Measurements from ENCODE around the gene PPDPF. TPM values are rescaled to one million over a fixed set of nuclear protein-coding genes. Genes with fewer than 3 reads are reported as not detected.
A peak's percentile ranks its signal among the peaks of the same experiment; 100 is the strongest.

The PPDPF gene
- total and polyA plus RNA-seq, 2 of the 8 experiments (the other 6 are each of a cell fraction or from before 2014, with no cell fraction given) = 30.5 to 138 TPM

GRCh38 chr20:63471002-63471716 lies 49.4 kb upstream of the PPDPF start:
- Histone ChIP-seq H3K56ac (replicated peaks; ENCODE audit: insufficient read length, low read depth, low read length) (no peak overlapping the region), H3K4me2 (ENCODE audit: insufficient read depth in 1 of 2, low read depth in 2 of 2, low read length in 2 of 2) (peak overlapping the region; percentile 83 to 91), H3K23ac (ENCODE audit: insufficient read length) (no peak overlapping the region), H4K20me1 (replicated peaks in 1 of 2; ENCODE audit: control insufficient read depth in 1 of 2, insufficient read depth in 2 of 2, low read length in 2 of 2) (peaks cover 2 to 16% of the 10 kb centered on the region in 2 experiments), H3K4ac (replicated peaks; ENCODE audit: insufficient read length, low read depth, low read length) (no peak overlapping the region), H4K8ac (ENCODE audit: extremely low read depth, insufficient read depth, low read length) (peak overlapping the region; percentile 84; the same call in 1 of the 2 replicates), H2BK5ac (ENCODE audit: low read depth, low read length) (peak overlapping the region; percentile 16; the same call in 1 of the 2 replicates), H2BK15ac (ENCODE audit: low read length) (0 out of 2 replicates have a peak overlapping the region, but pooled peaks have one; percentile 65), H3K27ac (ENCODE audit: low read depth, low read length) (no peak overlapping the region), H2AK5ac (ENCODE audit: low read depth, low read length) (no peak overlapping the region), H3K79me2 (ENCODE audit: control insufficient read depth in 1 of 2, insufficient read depth in 2 of 2, low read length in 2 of 2) (peaks cover 15 to 50% of the 10 kb centered on the region in 2 experiments; a peak in 3 of 4 replicates), H3K9me3 (ENCODE audit: insufficient read depth in 2 of 2, low read depth in 1 of 2, low read length in 1 of 2) (no peaks in the 10 kb centered on the region), H2BK12ac (ENCODE audit: low read depth, low read length) (peak overlapping the region; percentile 80; the same call in 1 of the 2 replicates), H3K18ac (ENCODE audit: extremely low read depth, low read length) (peak overlapping the region; percentile 90), H3K36me3 (ENCODE audit: control insufficient read depth in 2 of 4, insufficient read depth in 4 of 4, low read length in 3 of 4) (no peaks in the 10 kb centered on the region), H3K4me1 (replicated peaks in 1 of 4; ENCODE audit: control insufficient read depth in 3 of 4, insufficient read depth in 4 of 4, low read length in 3 of 4) (peaks cover 0 to 21% (median 10%) of the 10 kb centered on the region in 4 experiments; a peak in 6 of 7 replicates), H4K5ac (ENCODE audit: insufficient read length, low read depth, low read length) (peak overlapping the region; percentile 70), H3K27me3 (replicated peaks in 1 of 4; ENCODE audit: control insufficient read depth in 3 of 4, extremely low read depth in 1 of 4, insufficient read depth in 3 of 4, low read length in 3 of 4) (peaks cover 0 to 16% (median 5%) of the 10 kb centered on the region in 4 experiments; a peak in 4 of 7 replicates), H3K79me1 (ENCODE audit: low read depth, low read length) (peaks cover 23% of the 10 kb centered on the region), H2BK120ac (replicated peaks; ENCODE audit: low read depth, low read length) (peak overlapping the region; percentile 47), H3K23me2 (ENCODE audit: low read depth, low read length) (peaks cover 6% of the 10 kb centered on the region; the same call in 1 of the 2 replicates), H4K91ac (replicated peaks; ENCODE audit: insufficient read length, low read length) (peak overlapping the region; percentile 87), H3K14ac (ENCODE audit: insufficient read length) (peak overlapping the region; percentile 79), H3K9ac (replicated peaks in 1 of 4; ENCODE audit: extremely low read depth in 1 of 4, low read depth in 3 of 4, low read length in 3 of 4) (peak overlapping the region in 2 of 4 experiments; percentile 29 to 53; a peak in 3 of 7 replicates), H2BK20ac (ENCODE audit: low read length) (no peak overlapping the region), H2AFZ (ENCODE audit: low read length) (no peak overlapping the region), H3K4me3 (ENCODE audit: extremely low read depth in 1 of 4, insufficient read depth in 2 of 4, low read depth in 3 of 4, low read length in 4 of 4) (peak overlapping the region; percentile 72 to 94 (median 82))
- 12% methylated on average over 15 of the region's 46 CpGs; no CpG with 5 or more reads in 1 of the 2 experiments for WGBS, 2 experiments (ENCODE audit: extremely low coverage in 1 of 2, insufficient coverage in 1 of 2, insufficient read length in 1 of 2, insufficient replicate concordance in 2 of 2, low coverage in 1 of 2, low lambda C conversion rate in 2 of 2, missing lambda C conversion rate in 1 of 2)
- CTCF ChIA-PET (ENCODE audit: partially characterized antibody) = interaction anchor here (0.9 to 3.2 kb wide), 5 partner anchors 11 to 191 kb away, joined by 3 to 9 read pairs (median 6); no protein-coding TSS in a partner anchor
- no peak for DNase-seq (ENCODE audit: low read depth in 1 of 2, low spot score in 2 of 2)
- TF ChIP-seq RBBP5 (IDR thresholded peaks at IDR 0.05; ENCODE audit: borderline replicate concordance, low read depth, low read length) = peak; percentile 24; the same call in 1 of the 2 replicates
- TF ChIP-seq, protein P1, sequence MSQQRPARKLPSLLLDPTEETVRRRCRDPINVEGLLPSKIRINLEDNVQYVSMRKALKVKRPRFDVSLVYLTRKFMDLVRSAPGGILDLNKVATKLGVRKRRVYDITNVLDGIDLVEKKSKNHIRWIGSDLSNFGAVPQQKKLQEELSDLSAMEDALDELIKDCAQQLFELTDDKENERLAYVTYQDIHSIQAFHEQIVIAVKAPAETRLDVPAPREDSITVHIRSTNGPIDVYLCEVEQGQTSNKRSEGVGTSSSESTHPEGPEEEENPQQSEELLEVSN (IDR thresholded peaks at IDR 0.05) = no peak
- peak; percentile 95 for TF ChIP-seq YY1 (IDR thresholded peaks at IDR 0.05; ENCODE audit: low read depth, low read length)
- peak; percentile 19; the same call in 1 of the 2 replicates for TF ChIP-seq TEAD4 (IDR thresholded peaks at IDR 0.05; ENCODE audit: low read depth, low read length)
- peak; percentile 50 for TF ChIP-seq KDM4A (IDR thresholded peaks at IDR 0.05; ENCODE audit: low read depth, low read length, severe bottlenecking)
- no peak for TF ChIP-seq EP300 (IDR thresholded peaks at IDR 0.05; ENCODE audit: borderline replicate concordance in 1 of 2, low read depth in 2 of 2, low read length in 2 of 2)
- no peak for TF ChIP-seq SP1 (IDR thresholded peaks at IDR 0.05; ENCODE audit: low read depth, low read length)
- TF ChIP-seq RFX5 (IDR thresholded peaks at IDR 0.05; ENCODE audit: borderline replicate concordance, low read depth, low read length) = no peak
- TF ChIP-seq ASH2L (IDR thresholded peaks at IDR 0.05; ENCODE audit: low read length) = peak; percentile 52
- POLR2A ChIA-PET (ENCODE audit: partially characterized antibody) = interaction anchor here (0.9 to 2.6 kb wide), 11 partner anchors 10 to 30 kb away, joined by 3 to 9 read pairs (median 4); no protein-coding TSS in a partner anchor
- FAIRE-seq = no peak

All from H1 (cell line).